GM18867 (cell line): ENCODE results near the gene SPAST.
"Not testable (repeated sequence)": the region's sequence is repeated elsewhere in the genome, so short reads cannot be mapped to it uniquely, and the experiment has no call there.

Source experiments
- ATAC-seq: cut with Tn5 transposase; IDR thresholded peaks from one replicate; pipeline ENCODE4 v1.9.1; 2021; ENCODE audit warnings: mild to moderate bottlenecking, moderate library complexity; ENCODE audit not compliant: unreplicated experiment

The SPAST gene, protein sequence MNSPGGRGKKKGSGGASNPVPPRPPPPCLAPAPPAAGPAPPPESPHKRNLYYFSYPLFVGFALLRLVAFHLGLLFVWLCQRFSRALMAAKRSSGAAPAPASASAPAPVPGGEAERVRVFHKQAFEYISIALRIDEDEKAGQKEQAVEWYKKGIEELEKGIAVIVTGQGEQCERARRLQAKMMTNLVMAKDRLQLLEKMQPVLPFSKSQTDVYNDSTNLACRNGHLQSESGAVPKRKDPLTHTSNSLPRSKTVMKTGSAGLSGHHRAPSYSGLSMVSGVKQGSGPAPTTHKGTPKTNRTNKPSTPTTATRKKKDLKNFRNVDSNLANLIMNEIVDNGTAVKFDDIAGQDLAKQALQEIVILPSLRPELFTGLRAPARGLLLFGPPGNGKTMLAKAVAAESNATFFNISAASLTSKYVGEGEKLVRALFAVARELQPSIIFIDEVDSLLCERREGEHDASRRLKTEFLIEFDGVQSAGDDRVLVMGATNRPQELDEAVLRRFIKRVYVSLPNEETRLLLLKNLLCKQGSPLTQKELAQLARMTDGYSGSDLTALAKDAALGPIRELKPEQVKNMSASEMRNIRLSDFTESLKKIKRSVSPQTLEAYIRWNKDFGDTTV

DNA sequence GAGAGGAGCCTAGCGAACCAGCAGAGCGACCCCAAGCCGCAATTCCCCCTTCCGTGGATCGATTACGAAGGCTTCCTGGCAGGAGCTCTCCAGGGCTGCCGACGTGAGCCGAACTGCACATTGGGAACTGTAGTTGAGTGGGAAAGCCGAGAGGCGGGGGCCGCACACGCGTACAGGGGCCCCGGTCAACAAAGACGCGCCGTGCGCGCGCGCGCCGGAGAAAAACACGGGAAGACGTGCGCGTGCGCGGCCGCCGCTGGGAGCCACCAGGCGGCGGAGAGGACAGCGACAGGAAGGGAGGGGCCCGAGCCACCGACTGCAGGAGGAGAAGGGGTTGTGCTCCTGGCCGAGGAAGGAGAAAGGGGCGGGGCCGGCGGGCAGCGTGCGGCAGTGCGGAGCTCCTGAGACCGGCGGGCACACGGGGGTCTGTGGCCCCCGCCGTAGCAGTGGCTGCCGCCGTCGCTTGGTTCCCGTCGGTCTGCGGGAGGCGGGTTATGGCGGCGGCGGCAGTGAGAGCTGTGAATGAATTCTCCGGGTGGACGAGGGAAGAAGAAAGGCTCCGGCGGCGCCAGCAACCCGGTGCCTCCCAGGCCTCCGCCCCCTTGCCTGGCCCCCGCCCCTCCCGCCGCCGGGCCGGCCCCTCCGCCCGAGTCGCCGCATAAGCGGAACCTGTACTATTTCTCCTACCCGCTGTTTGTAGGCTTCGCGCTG is at the start of gene SPAST:
SPAST (plus strand) TSS at position 247 of the 711 bp plus-strand sequence; CDS start at position 523, 276 bp downstream.
- ATAC-seq: peak; percentile 96

DNA sequence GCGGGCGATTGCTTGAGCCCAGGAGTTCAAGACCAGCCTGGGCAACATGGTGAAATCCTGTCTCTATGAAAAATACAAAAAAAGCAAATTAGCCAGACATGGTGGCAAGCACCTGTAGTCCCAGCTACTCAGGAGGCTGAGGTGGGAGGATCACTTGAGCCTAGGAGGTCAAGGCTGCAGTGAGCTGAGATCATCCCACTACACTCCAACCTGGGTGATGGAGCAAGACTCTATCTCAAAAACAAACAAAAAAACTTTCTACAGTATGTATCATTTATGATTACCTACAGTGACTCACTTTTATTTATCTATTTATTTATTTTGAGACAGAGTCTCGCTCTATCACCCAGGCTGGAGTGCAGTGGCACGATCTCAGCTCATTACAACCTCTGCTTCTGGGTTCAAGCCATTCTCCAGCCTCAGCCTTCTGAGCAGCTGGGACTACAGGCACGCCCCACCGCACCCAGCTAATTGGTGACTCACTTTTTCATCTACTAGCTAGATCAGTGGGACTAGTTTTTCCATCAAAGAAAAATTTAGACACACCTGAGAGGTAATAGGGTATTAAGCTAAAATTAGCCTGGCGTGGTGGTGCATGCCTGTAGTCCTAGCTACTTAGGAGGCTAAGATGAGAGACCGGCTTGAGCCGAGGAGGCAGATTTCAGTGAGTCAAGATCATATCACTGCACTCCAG is 44.4 kb upstream of the SPAST start:
- ATAC-seq: not testable (repeated sequence)

DNA sequence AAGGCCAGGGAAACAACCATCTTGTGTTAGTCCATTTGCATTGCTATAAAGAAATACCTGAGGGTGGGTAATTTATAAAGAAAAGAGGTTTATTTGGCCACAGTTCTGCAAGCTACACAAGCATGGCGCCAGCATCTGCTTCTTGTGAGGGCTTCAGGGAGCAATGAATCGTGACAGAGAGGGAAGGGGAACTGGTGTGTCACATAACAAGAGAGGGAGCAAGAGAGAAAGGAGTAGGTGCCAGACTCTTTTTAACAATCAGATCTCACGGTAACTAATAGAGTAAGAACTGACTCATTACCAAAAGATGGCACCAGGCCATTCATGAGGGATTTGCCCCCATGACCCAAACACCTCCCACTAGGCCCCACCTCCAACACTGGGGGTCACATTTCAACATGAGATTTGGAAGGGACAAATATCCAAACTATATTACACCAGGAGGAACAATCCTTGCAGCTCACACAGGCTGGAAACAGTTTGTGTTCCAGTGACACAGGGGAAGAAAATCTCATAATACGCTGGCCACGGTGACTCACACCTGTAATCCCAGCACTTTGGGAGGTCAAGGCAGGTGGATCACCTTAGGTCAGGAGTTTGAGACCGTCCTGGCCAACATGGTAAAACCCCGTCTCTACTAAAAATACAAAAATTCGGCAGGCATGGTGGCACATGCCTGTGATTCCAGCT is 29.0 kb upstream of the SPAST start:
- not testable (repeated sequence) for ATAC-seq

DNA sequence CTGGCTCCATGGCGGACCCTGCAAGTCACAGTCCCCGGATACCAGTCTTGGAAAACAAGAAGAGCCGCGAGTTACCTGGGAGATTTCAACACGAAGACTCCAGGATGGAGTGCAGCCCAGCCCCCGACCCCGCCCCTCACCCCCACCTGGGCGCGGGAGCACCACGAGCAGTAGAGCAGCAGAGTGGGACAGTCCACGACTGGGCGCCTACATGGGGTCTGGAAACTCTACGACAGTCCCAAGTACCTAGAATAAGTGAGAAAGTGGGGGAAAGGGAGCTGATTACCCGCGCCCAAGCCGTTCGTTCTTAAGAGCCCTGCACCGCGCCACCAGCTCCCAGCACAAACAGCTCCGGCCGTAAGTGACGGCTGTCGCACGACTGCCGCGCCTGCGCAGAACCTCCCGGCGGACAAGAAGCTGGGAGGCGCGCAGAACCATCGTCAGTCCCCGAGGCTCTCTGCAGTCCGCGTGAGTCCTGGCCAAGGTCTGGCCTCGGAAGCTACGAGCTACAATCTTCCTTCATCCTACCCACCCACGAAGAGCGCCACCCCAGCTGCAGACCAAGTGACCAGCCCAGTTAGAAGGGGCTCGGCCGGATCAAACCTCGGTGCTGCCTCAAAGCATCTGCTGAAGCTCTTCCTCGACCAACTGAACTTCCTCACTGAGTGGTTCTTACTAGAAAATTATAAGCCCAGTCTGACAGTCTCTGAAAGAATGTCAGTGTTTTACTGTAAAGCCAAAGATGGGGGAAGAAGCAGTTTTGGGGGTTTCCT is 23.7 kb upstream of the SPAST start, which contains the start of gene DPY30:
DPY30 (minus strand) TSS at position 359 of the 773 bp plus-strand sequence; CDS start at position 10, 349 bp downstream.
- peak; percentile 93 for ATAC-seq

DNA sequence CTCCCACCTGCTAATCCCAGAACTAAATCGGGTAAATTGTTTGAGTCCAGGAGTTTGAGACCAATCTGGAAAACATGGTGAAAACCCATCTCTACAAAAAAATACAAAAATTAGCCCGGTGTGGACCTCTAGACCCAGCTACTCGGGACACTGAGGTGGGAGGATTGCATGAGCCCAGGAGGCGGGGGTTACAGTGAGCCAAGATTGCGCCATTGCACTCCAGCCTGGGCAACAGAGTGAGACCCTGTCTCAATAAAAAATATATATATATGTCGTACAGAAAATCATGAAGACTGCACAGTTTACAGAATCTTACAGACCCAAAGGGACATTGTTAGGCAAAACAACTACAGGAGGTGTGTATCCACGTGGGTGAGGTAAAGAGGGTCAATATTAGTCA is 19.8 kb upstream of the SPAST start:
- ATAC-seq: no peak

DNA sequence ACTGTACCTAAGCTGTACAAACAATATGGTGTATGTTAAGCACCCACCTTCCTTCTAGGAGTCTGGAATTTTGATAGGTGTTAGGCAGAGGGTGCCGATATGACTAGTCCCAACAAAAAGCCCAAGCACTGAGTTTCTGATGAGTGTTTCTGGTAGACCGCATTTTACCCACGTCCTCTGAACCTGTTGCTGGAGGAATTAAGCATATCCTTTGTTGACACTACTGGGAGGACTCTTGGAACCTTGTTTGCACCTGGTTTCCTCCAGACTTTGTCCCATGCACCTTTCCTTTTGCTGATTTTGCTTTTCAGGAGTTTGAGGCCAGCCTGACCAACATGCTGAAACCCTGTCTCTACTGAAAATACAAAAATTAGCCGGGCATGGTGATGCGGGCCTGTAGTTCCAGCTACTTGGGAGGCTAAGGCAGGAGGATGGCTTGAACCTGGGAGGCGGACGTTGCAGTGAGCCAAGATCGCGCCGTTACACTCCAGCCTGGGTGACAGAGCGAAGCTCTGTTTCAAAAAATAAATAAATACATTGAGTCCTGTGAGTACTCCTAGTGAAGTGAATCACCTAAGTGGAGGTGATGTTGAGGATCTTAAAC is 11.4 kb upstream of the SPAST start:
- no peak for ATAC-seq

DNA sequence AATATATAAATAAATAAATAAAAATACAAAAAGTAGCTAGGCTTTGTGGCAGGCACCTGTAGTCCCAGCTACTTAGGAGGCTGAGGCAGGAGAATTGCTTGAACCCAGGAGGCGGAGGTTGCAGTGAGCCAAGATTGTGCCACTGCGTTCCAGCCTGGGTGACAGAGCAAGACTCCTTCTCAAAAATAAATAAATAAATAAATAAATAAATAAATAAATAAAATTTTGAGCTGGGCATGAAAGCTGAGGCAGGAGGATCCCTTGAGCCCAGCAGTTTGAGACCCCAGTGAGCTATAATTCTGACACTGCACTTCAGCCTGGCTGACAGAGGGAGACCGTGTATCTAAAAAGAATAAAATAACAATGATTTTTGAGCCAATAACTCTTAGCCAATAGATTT is 8.8 kb upstream of the SPAST start:
- not testable (repeated sequence) for ATAC-seq

DNA sequence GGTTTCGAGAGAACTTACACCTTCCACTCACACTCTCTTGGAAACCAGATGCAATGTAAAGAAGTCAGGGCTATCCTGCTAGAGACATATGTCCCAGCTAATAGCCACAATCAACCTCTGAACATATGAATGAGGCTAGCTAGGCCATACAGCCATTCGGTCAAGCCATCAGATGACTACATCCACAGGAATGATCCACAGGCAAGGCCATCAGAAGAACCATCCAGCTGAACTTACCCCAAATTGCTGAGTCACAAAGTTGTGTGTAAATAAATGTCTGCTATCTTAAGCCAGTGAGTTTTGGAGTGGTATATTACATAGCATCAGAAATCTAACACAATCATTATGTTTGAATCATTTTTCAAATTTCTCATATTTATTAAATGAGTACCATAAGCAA is 5.2 kb upstream of the SPAST start:
- ATAC-seq: no peak

DNA sequence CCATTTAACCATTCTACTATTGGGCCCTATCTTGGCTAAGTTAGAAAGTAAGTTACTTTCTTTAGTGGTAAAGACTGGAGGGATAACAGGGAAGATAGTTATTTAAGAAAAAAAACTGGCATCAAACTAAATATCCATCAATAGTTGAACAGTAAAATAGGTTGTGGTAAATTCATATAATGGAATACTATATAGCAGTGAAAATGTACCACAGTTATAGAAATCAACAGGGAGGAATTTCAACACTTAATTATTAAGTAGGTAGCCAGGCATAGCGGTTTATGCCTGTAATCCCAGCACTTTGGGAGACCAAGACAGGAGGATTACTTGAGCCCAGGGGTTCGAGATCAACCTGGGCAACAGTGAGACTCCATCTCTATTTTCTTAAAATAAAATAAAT is 3.1 kb upstream of the SPAST start:
- ATAC-seq: no peak

DNA sequence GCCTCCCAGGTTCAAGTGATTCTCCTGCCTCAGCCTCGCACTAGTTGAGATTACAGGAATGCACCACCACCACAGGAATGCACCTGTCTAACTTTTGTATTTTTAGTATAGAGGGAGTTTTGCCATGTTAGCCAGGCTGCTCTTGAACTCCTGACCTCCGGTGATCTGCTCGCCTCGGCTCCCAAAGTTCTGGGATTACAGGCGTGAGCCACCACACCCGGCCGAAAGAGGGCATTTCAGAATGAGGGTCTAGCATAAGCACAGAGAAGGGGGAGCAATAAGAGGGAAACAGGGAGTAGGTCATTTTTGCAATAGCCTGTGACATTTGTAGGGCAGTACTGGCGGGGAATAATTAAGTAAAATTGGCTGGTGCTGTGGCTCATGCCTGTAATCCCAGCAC is 1.9 kb upstream of the SPAST start:
- ATAC-seq: no peak

DNA sequence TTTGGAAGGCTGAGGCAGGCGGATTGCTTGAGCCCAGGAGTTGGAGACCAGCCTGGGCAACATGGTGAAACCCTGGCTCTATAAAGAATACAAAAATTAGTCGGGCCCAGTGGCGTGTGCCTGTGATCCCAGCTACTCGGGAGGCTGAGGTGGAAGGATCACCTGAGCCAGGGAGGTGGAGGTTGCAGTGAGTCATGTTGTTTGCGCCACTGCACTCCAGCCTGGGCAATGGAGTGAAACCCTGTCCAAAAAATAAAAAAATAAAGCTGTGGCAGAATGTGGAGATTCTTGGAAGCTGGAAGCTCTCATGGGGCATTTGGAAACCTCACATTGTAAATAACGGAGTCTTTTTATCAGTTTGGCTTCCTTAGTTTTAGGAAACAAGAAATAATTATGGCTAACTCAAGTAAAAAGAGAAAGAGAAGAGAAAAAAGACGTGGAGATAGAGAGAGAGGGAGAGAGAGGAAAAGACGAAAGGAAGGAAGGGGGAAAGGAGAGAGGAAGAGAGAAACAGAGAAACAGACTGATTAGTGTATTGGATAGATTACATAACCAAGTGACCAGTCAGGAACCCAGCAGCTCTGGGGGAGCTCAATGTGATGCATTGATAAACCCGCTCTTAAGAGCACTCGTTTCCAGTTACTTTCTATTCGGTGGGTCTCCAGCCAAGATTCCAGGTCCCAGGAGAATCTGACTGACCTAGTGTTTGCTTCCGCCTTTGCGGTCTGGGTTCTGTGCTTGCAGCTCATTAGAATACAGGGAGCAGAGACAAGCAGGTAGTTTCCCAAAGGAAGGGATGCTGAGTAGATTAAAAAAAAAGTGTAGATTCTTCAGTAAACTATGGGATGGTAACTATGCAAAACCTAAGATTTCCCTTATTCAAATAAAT is 1.1 kb upstream of the SPAST start:
- ATAC-seq: no peak

DNA sequence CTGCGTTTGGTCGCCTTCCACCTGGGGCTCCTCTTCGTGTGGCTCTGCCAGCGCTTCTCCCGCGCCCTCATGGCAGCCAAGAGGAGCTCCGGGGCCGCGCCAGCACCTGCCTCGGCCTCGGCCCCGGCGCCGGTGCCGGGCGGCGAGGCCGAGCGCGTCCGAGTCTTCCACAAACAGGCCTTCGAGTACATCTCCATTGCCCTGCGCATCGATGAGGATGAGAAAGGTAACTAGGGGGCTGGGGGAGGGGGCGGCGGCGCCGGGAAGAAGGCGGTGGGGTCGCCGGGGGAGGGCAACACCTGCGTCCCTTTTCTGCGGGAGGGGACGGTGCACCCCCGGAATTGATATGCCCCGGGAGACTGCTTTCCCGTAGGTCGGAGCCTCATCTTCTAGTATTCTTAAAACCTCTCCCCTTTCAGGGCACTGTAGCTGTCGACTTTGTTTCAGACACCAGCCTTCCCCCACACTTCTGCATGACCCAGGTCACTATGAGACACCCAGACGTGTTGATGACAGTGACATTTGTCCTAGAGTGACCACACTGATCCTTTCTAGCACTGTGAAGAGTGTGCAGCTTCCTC is 755 bp downstream of the SPAST start:
- ATAC-seq: peak; percentile 7

DNA sequence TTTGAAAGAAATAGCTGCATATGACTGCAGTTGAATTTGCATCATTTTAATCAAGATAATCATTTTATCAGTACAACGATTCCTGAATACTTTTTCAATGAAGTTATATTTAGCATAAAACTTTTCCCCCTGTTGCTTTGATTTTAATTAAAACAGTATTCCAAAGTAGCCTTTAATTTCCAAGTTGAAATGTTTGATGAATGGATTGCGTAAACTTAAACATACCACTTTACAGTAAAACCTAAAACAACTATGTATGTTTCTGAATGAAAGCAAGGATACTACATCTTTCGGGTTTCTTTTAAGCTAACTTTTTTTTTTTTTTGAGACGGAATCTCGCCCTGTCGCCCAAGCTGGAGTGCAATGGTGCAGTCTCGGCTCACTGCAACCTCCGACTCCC is 1.4 kb downstream of the SPAST start:
- no peak for ATAC-seq

DNA sequence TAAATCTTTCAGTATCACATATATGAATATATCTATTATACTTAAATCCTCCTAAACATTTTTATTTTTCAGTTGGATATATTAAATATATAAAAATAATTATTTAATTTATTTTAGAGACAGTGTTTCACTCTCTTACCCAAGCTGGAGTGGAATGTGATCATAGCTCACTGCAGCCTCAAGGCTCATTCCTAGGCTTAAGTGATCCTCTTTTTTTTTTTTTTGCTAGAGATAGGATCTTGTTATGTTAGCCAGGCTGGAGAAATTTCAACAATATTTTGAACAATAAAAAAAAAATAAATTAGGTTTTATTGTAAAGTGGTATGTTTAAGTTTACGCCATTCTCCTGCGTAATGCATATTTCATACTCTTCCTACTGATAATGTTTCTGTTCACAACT is 4.2 kb downstream of the SPAST start:
- no peak for ATAC-seq

DNA sequence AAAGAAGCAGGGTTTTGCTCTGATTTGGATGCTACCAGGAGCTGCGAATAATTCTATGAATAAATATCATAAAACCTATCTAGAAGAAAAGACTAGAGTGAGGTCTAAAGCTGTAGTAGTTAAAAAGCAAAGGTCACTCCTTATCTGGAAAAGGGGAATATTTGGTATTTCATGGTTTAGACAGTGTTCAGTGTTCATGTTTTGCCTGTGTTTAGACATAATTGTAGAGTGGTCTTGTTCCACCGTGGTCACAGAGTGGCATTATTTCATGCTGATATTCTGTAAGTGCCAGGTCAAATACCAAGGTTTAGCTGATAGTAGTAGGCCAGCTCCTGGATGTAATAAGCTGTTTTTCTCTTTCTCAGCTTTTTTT is 10.8 kb downstream of the SPAST start:
- ATAC-seq: no peak

DNA sequence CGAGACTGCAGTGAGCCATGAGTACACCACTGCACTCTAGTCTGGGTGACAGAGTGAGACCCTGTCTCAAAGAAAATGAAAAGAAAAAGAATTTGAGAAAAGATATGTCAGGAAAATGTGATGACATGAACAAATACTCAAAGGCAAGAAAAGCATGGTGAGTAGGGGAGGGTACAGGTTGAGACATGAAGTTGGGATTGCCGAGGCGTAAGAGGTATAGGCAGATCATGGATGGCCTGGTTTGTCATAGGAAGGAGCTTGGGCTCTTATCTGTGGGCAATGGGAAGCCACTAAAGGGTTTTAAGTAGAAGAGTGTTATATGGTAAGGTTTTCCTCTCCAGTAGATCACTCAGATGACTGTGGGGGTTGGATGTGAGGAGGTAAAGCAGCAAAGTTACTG is 32.3 kb downstream of the SPAST start:
- no peak for ATAC-seq

DNA sequence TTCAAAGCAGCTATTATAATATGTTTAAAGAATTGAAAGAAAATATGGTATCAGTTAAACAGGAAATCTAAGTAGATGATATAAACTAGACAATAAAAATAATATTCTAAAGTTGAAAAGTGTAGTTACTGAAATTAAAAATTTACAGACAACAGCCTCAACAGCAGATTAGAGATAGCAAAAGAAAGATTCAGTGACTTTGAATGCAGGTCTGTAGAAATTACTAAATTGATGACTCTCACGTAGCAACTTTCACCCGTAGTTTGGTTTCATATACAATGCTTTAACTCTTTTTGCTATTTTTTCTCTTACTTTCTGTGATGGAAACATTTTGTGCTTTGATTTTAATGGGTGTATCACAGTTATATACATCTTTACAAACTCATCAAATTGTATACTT is 44.8 kb downstream of the SPAST start:
- ATAC-seq: no peak

DNA sequence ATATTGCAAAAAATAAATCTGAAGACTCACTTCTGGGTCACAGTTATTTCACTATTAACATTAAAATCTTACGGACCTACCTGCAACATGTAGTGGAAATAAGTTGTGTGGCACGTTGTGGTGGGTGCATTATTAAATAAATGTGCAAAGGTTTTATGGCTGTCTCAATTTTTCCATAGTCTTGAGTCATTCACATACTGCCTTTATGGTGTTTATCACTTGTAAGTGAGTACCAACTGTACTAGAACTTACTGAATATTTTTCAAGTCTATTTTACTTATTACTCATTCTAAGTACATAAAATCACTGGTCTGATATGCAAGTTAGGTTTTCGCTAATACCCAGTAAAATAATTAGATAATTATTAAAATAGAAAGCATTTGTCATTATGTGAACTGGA is 54.7 kb downstream of the SPAST start:
- ATAC-seq: no peak
